DND-41 (cell line): ENCODE results near the gene B4GALT6.

Experiments used
- ATAC-seq: fragments of 200-7000 bp; cut with Tn5 transposase; 3 replicates; pipeline ENCODE4 v1.9.1; 2021; ENCODE audit warnings: low read depth; ENCODE audit not compliant: insufficient read depth
- DNase-seq: peaks from one replicate; pipeline ENCODE4 v3.0.0-alpha.2; 2020
- H2AFZ ChIP-seq: 2 replicates; pipeline ENCODE4 v1.6.0; 2012; ENCODE audit warnings: low read depth, low read length
- H3K27ac ChIP-seq: 2 replicates; pipeline ENCODE4 v1.5.1; 2012; ENCODE audit warnings: low read length, inconsistent platforms
- H3K27me3 ChIP-seq: fragments of 200-600 bp; sonication (generic); 2 replicates; pipeline ENCODE4 v1.6.0; 2012; ENCODE audit warnings: low read length, mild to moderate bottlenecking, inconsistent platforms; ENCODE audit not compliant: insufficient read depth, poor library complexity
- H3K36me3 ChIP-seq: 2 replicates; pipeline ENCODE4 v1.5.1; 2012; ENCODE audit warnings: low read length, inconsistent platforms; ENCODE audit not compliant: insufficient read depth
- H3K4me1 ChIP-seq: 2 replicates; pipeline ENCODE4 v1.5.1; 2012; ENCODE audit warnings: mild to moderate bottlenecking, low read length; ENCODE audit not compliant: insufficient read depth
- H3K4me2 ChIP-seq: 2 replicates; pipeline ENCODE4 v1.6.0; 2012; ENCODE audit warnings: mild to moderate bottlenecking, moderate library complexity, low read length, inconsistent platforms; ENCODE audit not compliant: insufficient read depth
- H3K4me3 ChIP-seq, 2 experiments: fragments of 200-600 bp in 1 of 2; shearing (Covaris generic) in 1 of 2; 2 replicates each; pipeline ENCODE4 v1.5.1; 2012 to 2016; ENCODE audit warnings: inconsistent platforms in 2 of 2, low read length in 2 of 2, mild to moderate bottlenecking in 2 of 2, low read depth in 1 of 2, moderate library complexity in 1 of 2
- H3K79me2 ChIP-seq: 2 replicates; pipeline ENCODE4 v1.6.0; 2012; ENCODE audit warnings: low read length, inconsistent platforms; ENCODE audit not compliant: insufficient read depth
- H3K9ac ChIP-seq: 2 replicates; pipeline ENCODE4 v1.6.0; 2012; ENCODE audit warnings: low read depth, mild to moderate bottlenecking, inconsistent platforms, low read length, moderate library complexity
- H3K9me3 ChIP-seq: 2 replicates; pipeline ENCODE4 v1.5.1; 2012; ENCODE audit warnings: low read length, moderate library complexity, mild to moderate bottlenecking, inconsistent platforms; ENCODE audit not compliant: insufficient read depth, severe bottlenecking
- H4K20me1 ChIP-seq: 2 replicates; pipeline ENCODE4 v1.6.0; 2012; ENCODE audit warnings: low read length; ENCODE audit not compliant: insufficient read depth
- EZH2 ChIP-seq: IDR thresholded peaks from 3 replicates; pipeline ENCODE4 v1.6.1; 2012; ENCODE audit warnings: borderline replicate concordance, low read depth, mild to moderate bottlenecking, moderate library complexity, low read length, inconsistent platforms; ENCODE audit not compliant: severe bottlenecking
- TF ChIP-seq, protein P1 (sequence below): IDR thresholded peaks from 2 replicates; pipeline ENCODE4 v1.5.1; 2012; ENCODE audit warnings: borderline replicate concordance, low read length, moderate library complexity, mild to moderate bottlenecking; ENCODE audit not compliant: poor library complexity, severe bottlenecking; ENCODE audit errors: extremely low read depth

Gene B4GALT6

DNA sequence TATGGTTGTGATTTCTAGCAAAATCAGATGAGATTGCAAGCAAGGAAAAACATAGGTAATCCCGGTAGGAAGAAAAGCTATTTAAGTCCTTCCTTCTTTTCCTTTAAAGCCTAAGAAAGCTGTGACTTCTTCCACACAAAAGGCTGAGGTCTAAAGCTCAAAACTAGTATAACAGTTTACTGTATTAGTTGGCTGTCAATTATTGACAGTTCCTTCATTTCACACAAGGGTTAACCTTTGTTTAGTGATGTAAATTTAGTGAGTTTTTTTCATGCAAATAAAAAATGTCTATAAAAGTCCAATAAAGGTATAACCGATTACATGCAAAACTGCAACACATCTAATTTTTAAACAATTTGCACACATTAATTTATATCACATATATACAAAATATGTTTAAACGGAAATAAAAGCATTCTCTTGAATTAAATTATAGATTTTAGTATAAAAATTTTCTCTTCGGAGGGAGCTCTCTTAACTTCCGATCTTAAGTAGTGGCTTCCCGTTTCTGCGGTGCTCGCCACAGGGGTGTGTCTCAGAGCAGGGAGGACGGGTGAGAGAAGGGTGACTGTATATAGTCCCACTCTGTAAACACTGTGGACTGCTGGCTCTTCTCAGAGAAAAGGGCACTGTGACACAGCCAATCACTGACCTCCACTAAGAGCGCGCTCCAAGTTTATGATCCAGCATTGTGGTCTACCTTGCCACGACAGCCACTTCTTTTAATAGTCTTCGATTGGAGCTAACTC lies 59.3 kb downstream of the B4GALT6 start:
- no peak overlapping the region for H3K27ac ChIP-seq
- no peak for ATAC-seq

DNA sequence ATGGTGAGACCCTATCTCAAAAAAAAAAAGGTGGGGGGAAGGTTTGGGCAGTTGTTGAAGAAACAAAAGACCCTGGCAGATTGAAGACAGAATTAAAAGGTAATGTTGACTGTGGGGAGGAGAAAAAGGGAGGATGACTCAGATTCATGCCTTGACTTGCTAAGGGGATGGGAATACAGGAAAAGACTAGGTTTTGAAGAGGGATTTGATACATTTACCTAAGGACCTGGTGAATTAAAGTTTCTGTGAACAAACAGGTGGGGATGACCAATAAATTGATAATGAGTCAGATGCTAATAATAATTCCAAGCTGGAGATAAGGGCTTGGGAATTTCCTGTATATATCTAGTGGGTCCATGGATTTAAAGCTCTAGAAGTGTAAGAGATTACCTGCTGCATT lies 65.1 kb downstream of the B4GALT6 start:
- Histone ChIP-seq H3K79me2 (no peaks in the 10 kb centered on the region), H4K20me1 (no peaks in the 10 kb centered on the region), H3K36me3 (peaks cover 2% of the 10 kb centered on the region; the same call in 1 of the 2 replicates), H3K4me1 (no peaks in the 10 kb centered on the region), H3K27ac (no peak overlapping the region), H3K4me3 (no peak overlapping the region), H3K4me2 (no peak overlapping the region), H3K27me3 (no peaks in the 10 kb centered on the region), H3K9me3 (no peaks in the 10 kb centered on the region), H3K9ac (no peak overlapping the region), H2AFZ (no peak overlapping the region)
- ATAC-seq: no peak
- no peak for DNase-seq
- no peak for TF ChIP-seq EZH2
- TF ChIP-seq, protein P1, sequence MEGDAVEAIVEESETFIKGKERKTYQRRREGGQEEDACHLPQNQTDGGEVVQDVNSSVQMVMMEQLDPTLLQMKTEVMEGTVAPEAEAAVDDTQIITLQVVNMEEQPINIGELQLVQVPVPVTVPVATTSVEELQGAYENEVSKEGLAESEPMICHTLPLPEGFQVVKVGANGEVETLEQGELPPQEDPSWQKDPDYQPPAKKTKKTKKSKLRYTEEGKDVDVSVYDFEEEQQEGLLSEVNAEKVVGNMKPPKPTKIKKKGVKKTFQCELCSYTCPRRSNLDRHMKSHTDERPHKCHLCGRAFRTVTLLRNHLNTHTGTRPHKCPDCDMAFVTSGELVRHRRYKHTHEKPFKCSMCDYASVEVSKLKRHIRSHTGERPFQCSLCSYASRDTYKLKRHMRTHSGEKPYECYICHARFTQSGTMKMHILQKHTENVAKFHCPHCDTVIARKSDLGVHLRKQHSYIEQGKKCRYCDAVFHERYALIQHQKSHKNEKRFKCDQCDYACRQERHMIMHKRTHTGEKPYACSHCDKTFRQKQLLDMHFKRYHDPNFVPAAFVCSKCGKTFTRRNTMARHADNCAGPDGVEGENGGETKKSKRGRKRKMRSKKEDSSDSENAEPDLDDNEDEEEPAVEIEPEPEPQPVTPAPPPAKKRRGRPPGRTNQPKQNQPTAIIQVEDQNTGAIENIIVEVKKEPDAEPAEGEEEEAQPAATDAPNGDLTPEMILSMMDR: no peak

More for the DNA sequence above, 59.3 kb downstream of the B4GALT6 start:
- no peak for TF ChIP-seq EZH2
- TF ChIP-seq, protein P1: no peak
- no peak overlapping the region for H2AFZ ChIP-seq
- no peak overlapping the region for H3K9ac ChIP-seq
- H3K36me3 ChIP-seq: peaks cover 23% of the 10 kb centered on the region; the same call in 1 of the 2 replicates
- no peaks in the 10 kb centered on the region for H3K9me3 ChIP-seq
- H3K4me2 ChIP-seq: no peak overlapping the region
- DNase-seq: no peak
- H3K27me3 ChIP-seq: no peaks in the 10 kb centered on the region
- H3K79me2 ChIP-seq: no peaks in the 10 kb centered on the region
- no peak overlapping the region for H3K4me3 ChIP-seq
- no peaks in the 10 kb centered on the region for H3K4me1 ChIP-seq
- H4K20me1 ChIP-seq: no peaks in the 10 kb centered on the region

DNA sequence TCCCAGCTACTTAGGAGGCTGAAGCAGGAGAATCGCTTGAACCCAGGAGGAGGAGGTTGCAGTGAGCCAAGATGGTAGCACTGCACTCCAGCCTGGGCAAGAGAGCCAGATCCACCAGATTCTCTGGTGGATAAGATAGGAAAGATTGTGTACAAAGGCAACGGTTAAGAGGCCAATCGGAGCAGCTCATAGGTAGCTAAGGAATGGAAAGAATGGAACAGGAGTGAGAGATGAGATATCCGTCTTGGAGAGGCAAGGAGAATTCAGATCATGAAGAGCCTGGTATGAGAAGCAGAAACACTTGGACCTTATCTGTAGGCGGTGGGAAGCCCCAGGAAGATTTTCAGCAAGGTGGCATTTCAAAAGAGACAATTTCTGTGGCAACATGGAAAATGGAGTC lies 65.6 kb downstream of the B4GALT6 start:
- Histone ChIP-seq H3K79me2 (no peaks in the 10 kb centered on the region), H2AFZ (no peak overlapping the region), H3K9me3 (no peaks in the 10 kb centered on the region), H3K4me3 (no peak overlapping the region), H3K4me1 (no peaks in the 10 kb centered on the region), H3K9ac (no peak overlapping the region), H3K4me2 (no peak overlapping the region), H4K20me1 (no peaks in the 10 kb centered on the region), H3K27me3 (no peaks in the 10 kb centered on the region), H3K27ac (no peak overlapping the region), H3K36me3 (peaks cover 2% of the 10 kb centered on the region; the same call in 1 of the 2 replicates)
- DNase-seq (no peak), ATAC-seq (no peak)
- no peak for TF ChIP-seq EZH2
- TF ChIP-seq, protein P1: no peak
